ENCODE data around the gene FDX2. TPM values are rescaled to one million over a fixed set of nuclear protein-coding genes. Genes with fewer than 3 reads are reported as not detected.

FDX2 gene
- polyA plus RNA-seq, 3 donors from 2014 or later: 12.5 to 17.8 (median 16.6) TPM

- no peak for DNase-seq
- H3K27me3 Mint-ChIP-seq (ENCODE audit: low read depth in 3 of 3): peaks cover 0 to 5% (median under 1%) of the 10 kb centered on the region in 3 donors
Measured at GRCh38 chr19:10277795-10278589, 37.8 kb downstream of the FDX2 start.

DNA sequence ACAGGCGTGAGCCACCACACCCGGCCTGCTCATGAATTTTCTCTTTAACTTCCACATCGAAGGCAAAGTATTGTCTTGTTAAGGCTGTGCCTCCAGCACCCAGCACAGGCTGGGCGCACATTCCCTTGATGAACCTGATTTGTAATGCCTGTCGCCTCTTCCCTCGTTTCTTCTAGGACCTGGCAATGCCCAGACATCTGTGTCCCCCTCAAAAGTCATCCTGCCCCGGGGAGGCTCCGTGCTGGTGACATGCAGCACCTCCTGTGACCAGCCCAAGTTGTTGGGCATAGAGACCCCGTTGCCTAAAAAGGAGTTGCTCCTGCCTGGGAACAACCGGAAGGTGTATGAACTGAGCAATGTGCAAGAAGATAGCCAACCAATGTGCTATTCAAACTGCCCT is 41.2 kb downstream of the FDX2 start:
- no peak for DNase-seq
- Mint-ChIP-seq H3K27ac (peak overlapping the region; percentile 47 to 89 (median 68)), H3K4me1 (peaks cover 42 to 61% of the 10 kb centered on the region in 2 donors), H3K4me3 (peak overlapping the region in 1 of 5 donors; percentile 9), H3K9me3 (no peaks in the 10 kb centered on the region), H3K36me3 (peaks cover 0 to 15% (median 7%) of the 10 kb centered on the region in 3 donors), H3K27me3 (ENCODE audit: low read depth in 3 of 3) (peaks cover 14 to 21% (median 16%) of the 10 kb centered on the region in 3 donors)

More at GRCh38 chr19:10277795-10278589, 37.8 kb downstream of the FDX2 start:
- Mint-ChIP-seq H3K27ac (peak overlapping the region in 4 of 6 donors; percentile 17 to 73 (median 32)), H3K36me3 (peaks cover 4 to 19% (median 7%) of the 10 kb centered on the region in 3 donors), H3K9me3 (no peaks in the 10 kb centered on the region), H3K4me1 (peaks cover 24 to 40% of the 10 kb centered on the region in 2 donors), H3K4me3 (peak overlapping the region in 1 of 5 donors; percentile 27)

DNA sequence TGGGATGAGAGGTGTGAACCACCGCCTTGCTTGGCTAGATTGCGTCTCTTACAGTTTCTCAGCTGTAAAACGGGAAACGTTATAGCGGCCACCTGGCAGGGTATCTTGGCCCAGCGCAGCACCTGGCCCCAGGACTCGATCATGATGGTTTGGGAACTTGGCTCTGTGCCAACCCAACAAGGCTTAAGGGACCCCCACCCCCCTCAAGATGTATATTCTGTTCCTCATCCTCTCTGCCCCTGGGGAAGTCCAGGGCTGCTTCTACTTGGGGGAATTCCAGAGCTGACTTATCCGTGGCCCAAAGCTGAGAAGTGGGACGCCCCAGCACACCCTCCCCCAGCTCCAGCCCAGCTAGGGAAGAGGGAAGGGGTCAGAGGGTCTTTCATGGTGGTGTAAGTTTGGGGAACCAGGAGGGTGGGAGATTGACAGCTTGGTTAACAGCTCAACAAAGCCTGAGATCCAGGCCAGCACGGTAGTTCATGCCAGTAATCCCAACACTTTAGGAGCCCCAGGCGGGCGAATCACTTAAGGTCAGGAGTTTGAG is 44.2 kb downstream of the FDX2 start:
- Mint-ChIP-seq H3K27me3 (ENCODE audit: low read depth in 3 of 3) (peaks cover 16 to 31% (median 17%) of the 10 kb centered on the region in 3 donors), H3K4me3 (peak overlapping the region; percentile 85 to 89 (median 88)), H3K27ac (peak overlapping the region; percentile 93 to 96 (median 96)), H3K4me1 (peaks cover 38 to 48% of the 10 kb centered on the region in 2 donors), H3K9me3 (no peaks in the 10 kb centered on the region), H3K36me3 (peaks cover 0 to 7% (median 5%) of the 10 kb centered on the region in 3 donors)
- DNase-seq: peak; percentile 31 to 50 (median 37)

DNA sequence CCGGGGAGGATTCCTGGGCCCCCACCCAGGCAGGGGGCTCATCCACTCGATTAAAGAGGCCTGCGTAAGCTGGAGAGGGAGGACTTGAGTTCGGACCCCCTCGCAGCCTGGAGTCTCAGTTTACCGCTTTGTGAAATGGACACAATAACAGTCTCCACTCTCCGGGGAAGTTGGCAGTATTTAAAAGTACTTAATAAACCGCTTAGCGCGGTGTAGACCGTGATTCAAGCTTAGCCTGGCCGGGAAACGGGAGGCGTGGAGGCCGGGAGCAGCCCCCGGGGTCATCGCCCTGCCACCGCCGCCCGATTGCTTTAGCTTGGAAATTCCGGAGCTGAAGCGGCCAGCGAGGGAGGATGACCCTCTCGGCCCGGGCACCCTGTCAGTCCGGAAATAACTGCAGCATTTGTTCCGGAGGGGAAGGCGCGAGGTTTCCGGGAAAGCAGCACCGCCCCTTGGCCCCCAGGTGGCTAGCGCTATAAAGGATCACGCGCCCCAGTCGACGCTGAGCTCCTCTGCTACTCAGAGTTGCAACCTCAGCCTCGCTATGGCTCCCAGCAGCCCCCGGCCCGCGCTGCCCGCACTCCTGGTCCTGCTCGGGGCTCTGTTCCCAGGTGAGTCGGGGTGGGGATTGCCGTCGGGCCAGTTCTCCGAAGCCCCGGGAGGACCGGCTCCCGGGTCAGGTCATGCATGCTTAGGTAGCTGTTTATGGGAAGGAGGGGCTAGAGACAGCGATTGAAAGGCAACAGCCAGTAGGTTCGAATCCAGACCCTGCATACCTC is 45.0 kb downstream of the FDX2 start, which contains the start of gene ICAM1:
ICAM1 (plus strand) TSS at position 505 of the 779 bp plus-strand sequence; CDS start at position 545, 40 bp downstream.
- peak within 1 kb of the TSS; percentile 93 to 96 (median 96) for H3K27ac Mint-ChIP-seq
- no peaks in the 10 kb centered on the region for H3K9me3 Mint-ChIP-seq
- peak; percentile 80 to 84 (median 84) for DNase-seq
- H3K27me3 Mint-ChIP-seq (ENCODE audit: low read depth in 3 of 3): peaks cover 16 to 31% (median 17%) of the 10 kb centered on the region in 3 donors
- H3K4me3 Mint-ChIP-seq: peak within 1 kb of the TSS; percentile 85 to 89 (median 88)
- H3K36me3 Mint-ChIP-seq: peaks cover 0 to 7% (median 5%) of the 10 kb centered on the region in 3 donors
- peaks cover 38 to 48% of the 10 kb centered on the region in 2 donors for H3K4me1 Mint-ChIP-seq

DNA sequence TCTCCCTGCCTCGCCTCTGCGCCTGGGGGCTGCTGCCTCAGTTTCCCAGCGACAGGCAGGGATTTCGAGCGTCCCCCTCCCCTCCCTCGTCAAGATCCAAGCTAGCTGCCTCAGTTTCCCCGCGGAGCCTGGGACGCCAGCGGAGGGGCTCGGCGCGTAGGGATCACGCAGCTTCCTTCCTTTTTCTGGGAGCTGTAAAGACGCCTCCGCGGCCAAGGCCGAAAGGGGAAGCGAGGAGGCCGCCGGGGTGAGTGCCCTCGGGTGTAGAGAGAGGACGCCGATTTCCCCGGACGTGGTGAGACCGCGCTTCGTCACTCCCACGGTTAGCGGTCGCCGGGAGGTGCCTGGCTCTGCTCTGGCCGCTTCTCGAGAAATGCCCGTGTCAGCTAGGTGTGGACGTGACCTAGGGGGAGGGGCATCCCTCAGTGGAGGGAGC is 45.6 kb downstream of the FDX2 start:
- DNase-seq: peak; percentile 91 to 94 (median 92)
- peaks cover 16 to 31% (median 17%) of the 10 kb centered on the region in 3 donors for H3K27me3 Mint-ChIP-seq (ENCODE audit: low read depth in 3 of 3)
- peak overlapping the region; percentile 85 to 89 (median 88) for H3K4me3 Mint-ChIP-seq
- H3K27ac Mint-ChIP-seq: peak overlapping the region; percentile 93 to 96 (median 96)
- peaks cover 38 to 48% of the 10 kb centered on the region in 2 donors for H3K4me1 Mint-ChIP-seq
- H3K36me3 Mint-ChIP-seq: peaks cover 0 to 7% (median 5%) of the 10 kb centered on the region in 3 donors
- no peaks in the 10 kb centered on the region for H3K9me3 Mint-ChIP-seq

- peaks cover 35 to 43% of the 10 kb centered on the region in 2 donors for H3K4me1 Mint-ChIP-seq
- peaks cover 16 to 31% (median 17%) of the 10 kb centered on the region in 3 donors for H3K27me3 Mint-ChIP-seq (ENCODE audit: low read depth in 3 of 3)
- H3K4me3 Mint-ChIP-seq: peak overlapping the region; percentile 85 to 89 (median 88)
- DNase-seq: peak; percentile 86
- H3K36me3 Mint-ChIP-seq: peaks cover 0 to 4% (median under 1%) of the 10 kb centered on the region in 3 donors
- peak overlapping the region; percentile 93 to 96 (median 96) for H3K27ac Mint-ChIP-seq
- H3K9me3 Mint-ChIP-seq: no peaks in the 10 kb centered on the region
Measured at GRCh38 chr19:10269333-10270179, 46.3 kb downstream of the FDX2 start.

- peaks cover 16 to 31% (median 17%) of the 10 kb centered on the region in 3 donors for H3K27me3 Mint-ChIP-seq (ENCODE audit: low read depth in 3 of 3)
- peak overlapping the region in 1 of 6 donors; percentile 10 for H3K27ac Mint-ChIP-seq
- H3K9me3 Mint-ChIP-seq: no peaks in the 10 kb centered on the region
- no peak overlapping the region for H3K4me3 Mint-ChIP-seq
- no peak for DNase-seq
- H3K36me3 Mint-ChIP-seq: no peaks in the 10 kb centered on the region
- peaks cover 31 to 34% of the 10 kb centered on the region in 2 donors for H3K4me1 Mint-ChIP-seq
Measured at GRCh38 chr19:10268071-10268470, 47.7 kb downstream of the FDX2 start.

DNA sequence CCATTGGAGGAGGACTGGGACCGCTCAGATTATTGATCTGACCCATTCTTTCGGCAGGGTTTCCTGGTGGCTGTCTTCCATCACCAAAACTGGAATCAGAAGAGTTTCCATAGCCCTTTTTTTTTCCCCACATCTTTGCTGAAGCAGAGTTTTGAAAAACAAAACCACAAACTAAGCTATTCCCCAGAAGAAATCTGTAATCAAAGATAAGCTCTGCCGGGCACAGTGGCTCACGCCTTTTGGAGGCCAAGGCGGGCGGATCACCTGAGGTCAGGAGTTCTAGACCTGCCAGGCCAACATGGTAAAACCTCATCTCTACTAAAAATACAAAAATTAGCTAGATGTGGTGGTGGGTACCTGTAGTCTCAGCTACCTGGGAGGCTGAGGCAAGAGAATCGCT is 49.1 kb downstream of the FDX2 start:
- H3K9me3 Mint-ChIP-seq: no peaks in the 10 kb centered on the region
- no peaks in the 10 kb centered on the region for H3K36me3 Mint-ChIP-seq
- peak overlapping the region in 1 of 6 donors; percentile 62 for H3K27ac Mint-ChIP-seq
- H3K27me3 Mint-ChIP-seq (ENCODE audit: low read depth in 3 of 3): peaks cover 12 to 29% (median 17%) of the 10 kb centered on the region in 3 donors
- no peak for DNase-seq
- H3K4me1 Mint-ChIP-seq: peaks cover 20 to 24% of the 10 kb centered on the region in 2 donors
- H3K4me3 Mint-ChIP-seq: no peak overlapping the region

DNA sequence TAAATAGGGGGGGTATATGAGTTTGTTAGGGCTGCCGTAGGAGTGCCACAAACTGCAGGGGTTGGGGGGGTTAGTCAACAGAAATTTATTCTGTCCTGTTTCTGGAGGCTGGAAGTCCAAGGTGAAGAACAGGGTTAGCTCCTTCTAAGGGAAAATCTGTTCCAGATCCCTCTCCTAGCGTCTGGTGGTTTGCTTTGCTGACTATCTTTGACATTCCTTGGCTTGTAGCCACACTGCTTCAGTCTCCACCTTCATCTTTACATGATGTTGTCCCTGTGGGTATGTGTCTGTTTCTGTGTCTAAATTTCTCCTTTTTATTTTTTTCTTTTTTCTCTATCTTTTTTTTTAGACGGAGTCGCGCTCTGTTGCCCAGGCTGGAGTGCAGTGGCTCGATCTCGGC is 53.0 kb downstream of the FDX2 start:
- DNase-seq: no peak
- Mint-ChIP-seq H3K36me3 (no peaks in the 10 kb centered on the region), H3K4me1 (no peaks in the 10 kb centered on the region), H3K27me3 (ENCODE audit: low read depth in 3 of 3) (peaks cover 0 to 5% (median 2%) of the 10 kb centered on the region in 3 donors), H3K9me3 (no peaks in the 10 kb centered on the region), H3K27ac (no peak overlapping the region), H3K4me3 (no peak overlapping the region)

- peaks cover 3 to 4% of the 10 kb centered on the region in 2 donors for H3K4me1 Mint-ChIP-seq
- H3K4me3 Mint-ChIP-seq: no peak overlapping the region
- H3K36me3 Mint-ChIP-seq: peaks cover 5 to 12% (median 11%) of the 10 kb centered on the region in 3 donors
- DNase-seq: no peak
- no peaks in the 10 kb centered on the region for H3K9me3 Mint-ChIP-seq
- H3K27ac Mint-ChIP-seq: no peak overlapping the region
- H3K27me3 Mint-ChIP-seq (ENCODE audit: low read depth in 3 of 3): peaks cover 0 to 3% (median 2%) of the 10 kb centered on the region in 3 donors
Measured at GRCh38 chr19:10260141-10260584, 55.7 kb downstream of the FDX2 start.
